Mesendoderm (in vitro differentiated cells): ENCODE results near the gene FAM9C.

ENCODE experiments used
- DNase-seq: peaks from one replicate; pipeline ENCODE4 v3.0.0; 2013
- H2AK5ac ChIP-seq: 2 replicates; pipeline ENCODE4 v1.6.1; 2013; ENCODE audit warnings: low read length, inconsistent platforms
- H2BK120ac ChIP-seq: 2 replicates; pipeline ENCODE4 v1.6.1; 2013; ENCODE audit warnings: low read depth, mild to moderate bottlenecking, low read length, moderate library complexity, mixed read lengths
- H2BK15ac ChIP-seq: replicated peaks from 2 replicates; pipeline ENCODE4 v1.6.1; 2013; ENCODE audit warnings: low read depth, mild to moderate bottlenecking, moderate library complexity
- H2BK5ac ChIP-seq: 2 replicates; pipeline ENCODE4 v1.6.1; 2013; ENCODE audit warnings: low read length, inconsistent platforms
- H3K18ac ChIP-seq: 2 replicates; pipeline ENCODE4 v1.6.1; 2013; ENCODE audit warnings: mild to moderate bottlenecking, low read length, mixed read lengths
- H3K23ac ChIP-seq: one replicate; pipeline ENCODE4 v1.6.1; 2013; ENCODE audit warnings: low read length
- H3K27ac ChIP-seq: 2 replicates; pipeline ENCODE4 v1.5.1; 2013; ENCODE audit warnings: low read depth, mild to moderate bottlenecking, inconsistent platforms, low read length, moderate library complexity
- H3K27me3 ChIP-seq: 2 replicates; pipeline ENCODE4 v1.6.1; 2013; ENCODE audit warnings: low read length, control low read depth, mild to moderate bottlenecking, inconsistent platforms; ENCODE audit not compliant: insufficient read depth, poor library complexity
- H3K36me3 ChIP-seq: 2 replicates; pipeline ENCODE4 v1.6.1; 2013; ENCODE audit warnings: low read length, inconsistent platforms; ENCODE audit not compliant: control insufficient read depth, insufficient read depth
- H3K4ac ChIP-seq: one replicate; pipeline ENCODE4 v1.6.1; 2013; ENCODE audit warnings: low read depth, mild to moderate bottlenecking, low read length, moderate library complexity
- H3K4me1 ChIP-seq: 2 replicates; pipeline ENCODE4 v1.6.1; 2013; ENCODE audit warnings: low read depth, low read length, inconsistent platforms; ENCODE audit not compliant: control insufficient read depth
- H3K4me2 ChIP-seq: 2 replicates; pipeline ENCODE4 v1.6.1; 2013; ENCODE audit warnings: low read length
- H3K4me3 ChIP-seq: 2 replicates; pipeline ENCODE4 v1.5.1; 2013; ENCODE audit warnings: mild to moderate bottlenecking, low read length
- H3K56ac ChIP-seq: one replicate; pipeline ENCODE4 v1.6.1; 2013; ENCODE audit warnings: low read length
- H3K79me1 ChIP-seq: 2 replicates; pipeline ENCODE4 v1.6.1; 2013; ENCODE audit warnings: low read length, inconsistent platforms
- H3K79me2 ChIP-seq: 2 replicates; pipeline ENCODE4 v1.6.1; 2013; ENCODE audit warnings: mild to moderate bottlenecking, low read length; ENCODE audit not compliant: control insufficient read depth, insufficient read depth
- H3K9ac ChIP-seq: 2 replicates; pipeline ENCODE4 v1.6.1; 2013; ENCODE audit warnings: low read length, inconsistent platforms
- H4K5ac ChIP-seq: one replicate; pipeline ENCODE4 v1.6.1; 2013; ENCODE audit warnings: low read length
- H4K8ac ChIP-seq: one replicate; pipeline ENCODE4 v1.6.1; 2013; ENCODE audit warnings: low read depth, mild to moderate bottlenecking, control low read depth, low read length, moderate library complexity
- WGBS: extraction: QIAGEN DNeasy Blood & Tissue Kit; methylation state at CpG from one replicate; pipeline ENCODE4 v1.1.7; 2013; ENCODE audit warnings: low lambda C conversion rate, missing lambda C conversion rate; ENCODE audit not compliant: insufficient coverage; ENCODE audit errors: extremely low coverage; 5-methylcytosine and 5-hydroxymethylcytosine counted together

The FAM9C gene

DNA sequence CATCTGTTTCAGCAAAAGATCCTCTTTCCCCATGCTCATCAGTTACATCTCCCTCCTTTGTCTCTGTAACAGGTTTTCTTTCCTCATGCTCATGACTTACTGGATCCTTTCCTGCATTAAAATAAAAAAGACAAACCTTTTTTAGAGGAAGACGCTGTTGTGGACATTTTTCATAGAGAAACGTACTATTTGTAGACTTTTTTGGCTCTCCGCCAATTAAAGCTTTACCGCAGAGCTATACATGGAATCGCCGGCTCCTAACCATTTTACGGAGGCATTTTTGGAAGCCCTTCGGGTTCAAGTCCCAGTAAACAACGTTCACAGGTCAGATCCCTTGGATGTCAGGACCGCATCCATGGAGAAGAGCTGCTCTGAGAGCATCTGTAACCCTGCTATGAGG, 1.3 kb downstream of the FAM9C start:
- H3K4ac ChIP-seq = no peak overlapping the region
- no peak overlapping the region for H3K9ac ChIP-seq
- no peak overlapping the region for H3K4me3 ChIP-seq
- no peaks in the 10 kb centered on the region for H3K79me1 ChIP-seq
- H3K4me2 ChIP-seq = no peak overlapping the region
- H2BK120ac ChIP-seq = no peak overlapping the region
- H4K8ac ChIP-seq = no peak overlapping the region
- no peaks in the 10 kb centered on the region for H3K79me2 ChIP-seq
- no peak overlapping the region for H3K56ac ChIP-seq
- no peaks in the 10 kb centered on the region for H3K27me3 ChIP-seq
- no peak overlapping the region for H2BK15ac ChIP-seq
- no peak overlapping the region for H2AK5ac ChIP-seq
- H2BK5ac ChIP-seq = no peak overlapping the region
- H3K36me3 ChIP-seq = no peaks in the 10 kb centered on the region
- DNase-seq = no peak
- H4K5ac ChIP-seq = no peak overlapping the region
- no peak overlapping the region for H3K23ac ChIP-seq
- no peaks in the 10 kb centered on the region for H3K4me1 ChIP-seq
- H3K18ac ChIP-seq = no peak overlapping the region
- H3K27ac ChIP-seq = no peak overlapping the region
- no CpG with 5 or more reads among the region's 10 CpGs for WGBS

- WGBS = no CpG with 5 or more reads among the region's 3 CpGs
- Histone ChIP-seq H3K4me1 (no peaks in the 10 kb centered on the region), H3K27me3 (no peaks in the 10 kb centered on the region), H3K18ac (no peak overlapping the region), H2BK120ac (no peak overlapping the region), H3K36me3 (no peaks in the 10 kb centered on the region), H2BK15ac (no peak overlapping the region), H3K23ac (no peak overlapping the region), H3K79me2 (no peaks in the 10 kb centered on the region), H3K79me1 (no peaks in the 10 kb centered on the region), H3K4me3 (no peak overlapping the region), H3K4ac (no peak overlapping the region), H3K27ac (no peak overlapping the region), H3K4me2 (no peak overlapping the region), H4K5ac (no peak overlapping the region), H2BK5ac (no peak overlapping the region), H3K56ac (no peak overlapping the region), H2AK5ac (no peak overlapping the region), H3K9ac (no peak overlapping the region), H4K8ac (no peak overlapping the region)
- no peak for DNase-seq
These were observed 7.5 kb downstream of the FAM9C start for GRCh38 chrX:13036896-13037295.

- Histone ChIP-seq H3K9ac (no peak overlapping the region), H3K79me1 (no peaks in the 10 kb centered on the region), H3K27ac (no peak overlapping the region), H4K5ac (no peak overlapping the region), H3K4me3 (no peak overlapping the region), H3K79me2 (no peaks in the 10 kb centered on the region), H3K23ac (no peak overlapping the region), H3K27me3 (no peaks in the 10 kb centered on the region), H2BK120ac (no peak overlapping the region), H3K36me3 (no peaks in the 10 kb centered on the region), H4K8ac (no peak overlapping the region), H2BK5ac (no peak overlapping the region), H3K18ac (no peak overlapping the region), H3K4me1 (no peaks in the 10 kb centered on the region), H2AK5ac (no peak overlapping the region), H3K4ac (no peak overlapping the region), H3K4me2 (no peak overlapping the region), H3K56ac (no peak overlapping the region), H2BK15ac (no peak overlapping the region)
- no peak for DNase-seq
- no CpG with 5 or more reads among the region's 2 CpGs for WGBS
These were observed 11.2 kb downstream of the FAM9C start for GRCh38 chrX:13033193-13033592.

- no peaks in the 10 kb centered on the region for H3K36me3 ChIP-seq
- H3K4me3 ChIP-seq = no peak overlapping the region
- H3K56ac ChIP-seq = peak overlapping the region; percentile 12
- no peak overlapping the region for H4K5ac ChIP-seq
- no peak overlapping the region for H2BK15ac ChIP-seq
- H2BK120ac ChIP-seq = peak overlapping the region; percentile 61
- H2BK5ac ChIP-seq = no peak overlapping the region
- H3K4me2 ChIP-seq = no peak overlapping the region
- no peak overlapping the region for H4K8ac ChIP-seq
- no peak overlapping the region for H3K9ac ChIP-seq
- H3K18ac ChIP-seq = peak overlapping the region; percentile 39
- peak; percentile 90 for DNase-seq
- H3K27me3 ChIP-seq = no peaks in the 10 kb centered on the region
- H3K27ac ChIP-seq = peak overlapping the region; percentile 92
- no peaks in the 10 kb centered on the region for H3K79me2 ChIP-seq
- no CpG with 5 or more reads among the region's 8 CpGs for WGBS
- H2AK5ac ChIP-seq = no peak overlapping the region
- H3K79me1 ChIP-seq = no peaks in the 10 kb centered on the region
- no peak overlapping the region for H3K4ac ChIP-seq
- no peaks in the 10 kb centered on the region for H3K4me1 ChIP-seq
- H3K23ac ChIP-seq = no peak overlapping the region
These were observed 14.3 kb downstream of the FAM9C start for GRCh38 chrX:13029887-13030771.

DNA sequence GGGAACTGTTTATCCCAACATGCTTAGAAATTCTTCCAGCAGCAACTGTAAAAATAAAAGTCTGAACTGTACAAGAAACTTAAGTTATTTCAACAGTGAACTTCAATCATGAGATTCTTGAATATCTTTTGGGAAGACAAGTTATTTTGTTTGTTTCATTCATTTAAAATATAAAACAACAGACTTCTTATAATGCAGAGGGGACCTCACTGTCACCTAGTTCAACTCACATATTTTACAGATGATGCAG, 14.9 kb downstream of the FAM9C start:
- peak overlapping the region; percentile 92 for H3K18ac ChIP-seq
- H3K4me3 ChIP-seq = no peak overlapping the region

More for the DNA sequence above, 14.9 kb downstream of the FAM9C start:
- H2AK5ac ChIP-seq = no peak overlapping the region
- no peak overlapping the region for H4K5ac ChIP-seq
- no peak overlapping the region for H2BK15ac ChIP-seq
- no peak overlapping the region for H2BK120ac ChIP-seq
- no peaks in the 10 kb centered on the region for H3K27me3 ChIP-seq
- peak overlapping the region; percentile 94 for H3K27ac ChIP-seq
- H3K79me1 ChIP-seq = no peaks in the 10 kb centered on the region
- no peak overlapping the region for H3K4me2 ChIP-seq
- peak overlapping the region; percentile 36 for H3K4ac ChIP-seq
- H4K8ac ChIP-seq = peak overlapping the region; percentile 89
- no peaks in the 10 kb centered on the region for H3K4me1 ChIP-seq
- peak overlapping the region; percentile 44 for H3K56ac ChIP-seq
- H3K79me2 ChIP-seq = no peaks in the 10 kb centered on the region
- H3K36me3 ChIP-seq = no peaks in the 10 kb centered on the region
- H3K9ac ChIP-seq = no peak overlapping the region
- no peak for DNase-seq
- peak overlapping the region; percentile 82 for H2BK5ac ChIP-seq
- H3K23ac ChIP-seq = no peak overlapping the region
